Heart left ventricle (tissue), 16 donors: Measurements from ENCODE around the gene RSPRY1. TPM values are rescaled to one million over a fixed set of nuclear protein-coding genes. Genes with fewer than 3 reads are reported as not detected.

Source experiments
- ATAC-seq, 4 donors: fragments of 200-7000 bp; cut with Tn5 transposase; one replicate each; pipeline ENCODE4 v1.9.1; 2020 to 2022; ENCODE audit warnings: moderate library complexity in 4 of 4, mild to moderate bottlenecking in 3 of 4, moderate number of reproducible peaks in 1 of 4
- DNase-seq, 5 donors: peaks; one replicate each; pipeline ENCODE4 v3.0.0-alpha.2; 2020
- H3K27ac ChIP-seq, 12 donors: fragments of 200-600 bp; sonication (generic) in 4 of 12; one replicate each; pipeline versions ENCODE4 v1.5.0 to v1.8.0; 2016 to 2022; ENCODE audit warnings: mild to moderate bottlenecking in 2 of 12
- H3K27me3 ChIP-seq, 9 donors: fragments of 200-600 bp; sonication (generic) in 2 of 9; one replicate each; pipeline versions ENCODE4 v1.5.1 to v1.8.0; 2016 to 2022; ENCODE audit warnings: mild to moderate bottlenecking in 3 of 9
- H3K36me3 ChIP-seq, 9 donors: fragments of 200-600 bp; sonication (generic) in 2 of 9; one replicate each; pipeline versions ENCODE4 v1.5.0 to v1.8.0; 2018 to 2022; ENCODE audit warnings: mild to moderate bottlenecking in 2 of 9
- H3K4me1 ChIP-seq, 12 donors: fragments of 200-600 bp; sonication (generic) in 4 of 12; one replicate each; pipeline versions ENCODE4 v1.5.0 to v1.8.0; 2016 to 2022; ENCODE audit warnings: mild to moderate bottlenecking in 3 of 12
- H3K4me3 ChIP-seq, 12 donors: fragments of 200-600 bp; sonication (generic) in 4 of 12; one replicate each; pipeline versions ENCODE4 v1.5.0 to v1.8.0; 2017 to 2022; ENCODE audit warnings: mild to moderate bottlenecking in 9 of 12, moderate library complexity in 4 of 12
- H3K9me3 ChIP-seq, 12 donors: fragments of 200-600 bp; sonication (generic) in 4 of 12; one replicate each; pipeline versions ENCODE4 v1.5.0 to v1.8.0; 2016 to 2022; ENCODE audit warnings: mild to moderate bottlenecking in 1 of 12
- POLR2A ChIP-seq, 2 donors: fragments of 450-650 bp; IDR thresholded peaks; one replicate each; pipeline ENCODE4 v1.6.1; 2017; ENCODE audit warnings: antibody characterized with exemption in 2 of 2, mild to moderate bottlenecking in 2 of 2, moderate library complexity in 2 of 2
- WGBS, 4 donors: extraction: QIAGEN DNeasy Blood & Tissue Kit in 2 of 4; methylation state at CpG; one replicate each; pipeline versions ENCODE4 v1.1.5 to v1.1.7; 2013 to 2018; 5-methylcytosine and 5-hydroxymethylcytosine counted together
- intact Hi-C, 10 donors: fragments of 100-400 bp; cut with DNase I; formaldehyde crosslinking; loops; one replicate each; pipeline versions ENCODE4 v1.11.1 to v1.14.2; 2022
- polyA plus RNA-seq, 2 donors: library from polyadenylated mRNA; stranded (reverse); fragments of 200-250 nt; gene quantifications; one replicate each; pipeline ENCODE4 v1.2.3, GENCODE V29; 2013
- total RNA-seq, 9 donors: library from RNA; depleted of rRNA in 2 of 9; stranded (reverse); fragments of >200 nt in 2 of 9; fragmentation: NEBNext Ultra II Directional in 3 of 9; extraction: Animal tissue kit (Norgen Biotek cat#: 25700) in 3 of 9; gene quantifications; one replicate each; pipeline versions ENCODE4 v1.1.0 to v1.2.4, GENCODE V29; 2016 to 2023
- TF ChIP-seq, protein P1 (sequence below), 12 donors: fragments of 200-600 bp; sonication (generic) in 4 of 12; IDR thresholded peaks; one replicate each; pipeline versions ENCODE4 v1.5.0 to v1.8.0; 2018 to 2022; ENCODE audit warnings: antibody characterized with exemption in 12 of 12, mild to moderate bottlenecking in 5 of 12
- donor health status: ischemic (EF 13 %, LVEDD 7.1; RV severe dilation, severe dysfunction).
- donor health status: healthy with polysubstance abuse.
- donor health status: DM: no; HTN: yes; CAD: no.
- donor health status: DM: no; HTN: no; CAD: no.
- donor health status: ischemic (EF 25% LVEDD 6.9; RV normal size, moderate dysfunction).
- donor health status: ischemic (EF 25% LVEDD 5.7; RV mildly dilated, moderate dysfunction).
- donor health status: healthy.
- donor health status: DM: yes; HTN: yes; CAD: no.
- donor health status: ischemic (EF 35%, LVEDD 5.7; RV mildly dilated, moderate dysfunction).
- donor health status: nonischemic (EF 11% LVEDD 7.7; RV severe dilation, severe dysfunction).
- donor health status: DM: yes; HTN: yes; CAD: no.
- donor health status: PGD.
- donor health status: ischemic (EF 29% LVEDD 5.4; RV normal size, mild dysfunction).
- donor health status: nonischemic (EF 23%, LVEDD 6.1; RV moderate dilation, normal function).

The RSPRY1 gene
- total and polyA plus RNA-seq, 11 donors: 5.4 to 22.9 (median 17.1) TPM

DNA sequence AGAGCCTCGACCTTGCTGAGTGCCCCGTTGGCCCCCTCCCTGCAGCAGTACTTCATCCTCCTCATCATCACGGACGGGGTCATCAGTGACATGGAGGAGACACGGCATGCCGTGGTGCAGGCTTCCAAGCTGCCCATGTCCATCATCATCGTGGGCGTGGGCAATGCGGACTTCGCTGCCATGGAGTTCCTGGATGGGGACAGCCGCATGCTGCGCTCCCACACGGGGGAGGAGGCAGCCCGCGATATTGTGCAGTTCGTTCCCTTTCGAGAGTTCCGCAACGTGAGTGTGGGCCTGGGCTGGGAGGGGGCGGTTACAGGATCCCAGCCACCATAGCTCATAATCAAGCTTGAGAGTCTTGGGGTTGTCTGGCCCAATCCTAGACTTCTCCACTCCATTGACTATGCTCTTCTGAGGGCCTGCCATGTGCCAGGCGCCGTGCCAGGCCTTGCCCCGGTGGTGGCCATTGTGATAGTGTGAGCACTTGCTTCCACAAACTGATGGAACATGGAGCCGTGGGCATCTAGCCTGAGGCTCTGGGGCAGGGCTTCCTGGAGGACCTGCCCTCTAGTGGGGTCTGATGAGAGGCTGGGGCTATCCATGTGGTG is 40.0 kb upstream of the RSPRY1 start:
- H3K4me1 ChIP-seq: peaks cover 10 to 92% (median 65%) of the 10 kb centered on the region in 12 donors

DNA sequence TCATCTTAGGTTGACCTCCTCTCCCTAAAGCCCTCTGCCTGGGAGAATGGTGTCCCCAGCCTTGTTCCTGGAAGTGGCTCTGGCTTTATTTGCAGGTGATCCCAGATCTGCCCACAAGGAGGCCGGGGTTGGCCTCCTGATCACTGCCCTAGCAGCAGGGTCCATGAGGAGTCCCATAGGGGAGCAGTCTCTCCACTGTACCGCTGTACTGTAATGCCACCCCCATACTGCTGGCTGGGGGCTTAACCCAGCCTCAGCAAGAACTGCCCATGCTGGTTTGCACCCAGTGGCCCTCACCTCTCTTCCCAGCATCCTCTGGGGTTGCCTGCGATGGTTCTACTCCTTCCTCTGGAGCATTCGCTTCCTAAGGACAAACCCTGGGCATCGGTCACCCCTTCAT is 39.4 kb upstream of the RSPRY1 start:
- TF ChIP-seq, protein P1, sequence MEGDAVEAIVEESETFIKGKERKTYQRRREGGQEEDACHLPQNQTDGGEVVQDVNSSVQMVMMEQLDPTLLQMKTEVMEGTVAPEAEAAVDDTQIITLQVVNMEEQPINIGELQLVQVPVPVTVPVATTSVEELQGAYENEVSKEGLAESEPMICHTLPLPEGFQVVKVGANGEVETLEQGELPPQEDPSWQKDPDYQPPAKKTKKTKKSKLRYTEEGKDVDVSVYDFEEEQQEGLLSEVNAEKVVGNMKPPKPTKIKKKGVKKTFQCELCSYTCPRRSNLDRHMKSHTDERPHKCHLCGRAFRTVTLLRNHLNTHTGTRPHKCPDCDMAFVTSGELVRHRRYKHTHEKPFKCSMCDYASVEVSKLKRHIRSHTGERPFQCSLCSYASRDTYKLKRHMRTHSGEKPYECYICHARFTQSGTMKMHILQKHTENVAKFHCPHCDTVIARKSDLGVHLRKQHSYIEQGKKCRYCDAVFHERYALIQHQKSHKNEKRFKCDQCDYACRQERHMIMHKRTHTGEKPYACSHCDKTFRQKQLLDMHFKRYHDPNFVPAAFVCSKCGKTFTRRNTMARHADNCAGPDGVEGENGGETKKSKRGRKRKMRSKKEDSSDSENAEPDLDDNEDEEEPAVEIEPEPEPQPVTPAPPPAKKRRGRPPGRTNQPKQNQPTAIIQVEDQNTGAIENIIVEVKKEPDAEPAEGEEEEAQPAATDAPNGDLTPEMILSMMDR (IDR thresholded peaks at IDR 0.05): peak in 1 of 12 donors; percentile 4
- no peak for TF ChIP-seq POLR2A (IDR thresholded peaks at IDR 0.05)
- ATAC-seq (no peak), DNase-seq (no peak)
- peaks cover 0 to 25% (median under 1%) of the 10 kb centered on the region in 9 donors for H3K36me3 ChIP-seq
- WGBS, 4 donors: 85 to 93% (median 90%) methylated on average over 5 of the region's 5 CpGs
- intact Hi-C loops: loop anchor here in 5 of 10 donors (5.0 to 10.0 kb wide), 3 partner anchors 49 to 54 kb away; partner anchors contain the start of gene CPNE2 (in 4 of the 5)
- peak overlapping the region in 11 of 12 donors; percentile 20 to 89 (median 68) for H3K27ac ChIP-seq
- H3K27me3 ChIP-seq: no peaks in the 10 kb centered on the region
- H3K4me1 ChIP-seq: peaks cover 10 to 89% (median 63%) of the 10 kb centered on the region in 12 donors
- no peak overlapping the region for H3K4me3 ChIP-seq
- no peaks in the 10 kb centered on the region for H3K9me3 ChIP-seq

More for the DNA sequence above, 40.0 kb upstream of the RSPRY1 start:
- TF ChIP-seq POLR2A (IDR thresholded peaks at IDR 0.05): no peak
- TF ChIP-seq, protein P1 (IDR thresholded peaks at IDR 0.05): no peak
- Histone ChIP-seq H3K36me3 (peaks cover 0 to 23% (median 0%) of the 10 kb centered on the region in 9 donors), H3K4me3 (no peak overlapping the region), H3K27ac (peak overlapping the region in 10 of 12 donors; percentile 4 to 89 (median 68)), H3K9me3 (no peaks in the 10 kb centered on the region), H3K27me3 (no peaks in the 10 kb centered on the region)
- WGBS, 4 donors: 76 to 82% (median 80%) methylated on average over 17 to 24 of the region's 24 CpGs
- intact Hi-C loops: loop anchor here in 5 of 10 donors (5.0 to 10.0 kb wide), 3 partner anchors 49 to 54 kb away; partner anchors contain the start of gene CPNE2 (in 4 of the 5)
- ATAC-seq (peak in 1 of 4 donors; percentile 3), DNase-seq (no peak)

DNA sequence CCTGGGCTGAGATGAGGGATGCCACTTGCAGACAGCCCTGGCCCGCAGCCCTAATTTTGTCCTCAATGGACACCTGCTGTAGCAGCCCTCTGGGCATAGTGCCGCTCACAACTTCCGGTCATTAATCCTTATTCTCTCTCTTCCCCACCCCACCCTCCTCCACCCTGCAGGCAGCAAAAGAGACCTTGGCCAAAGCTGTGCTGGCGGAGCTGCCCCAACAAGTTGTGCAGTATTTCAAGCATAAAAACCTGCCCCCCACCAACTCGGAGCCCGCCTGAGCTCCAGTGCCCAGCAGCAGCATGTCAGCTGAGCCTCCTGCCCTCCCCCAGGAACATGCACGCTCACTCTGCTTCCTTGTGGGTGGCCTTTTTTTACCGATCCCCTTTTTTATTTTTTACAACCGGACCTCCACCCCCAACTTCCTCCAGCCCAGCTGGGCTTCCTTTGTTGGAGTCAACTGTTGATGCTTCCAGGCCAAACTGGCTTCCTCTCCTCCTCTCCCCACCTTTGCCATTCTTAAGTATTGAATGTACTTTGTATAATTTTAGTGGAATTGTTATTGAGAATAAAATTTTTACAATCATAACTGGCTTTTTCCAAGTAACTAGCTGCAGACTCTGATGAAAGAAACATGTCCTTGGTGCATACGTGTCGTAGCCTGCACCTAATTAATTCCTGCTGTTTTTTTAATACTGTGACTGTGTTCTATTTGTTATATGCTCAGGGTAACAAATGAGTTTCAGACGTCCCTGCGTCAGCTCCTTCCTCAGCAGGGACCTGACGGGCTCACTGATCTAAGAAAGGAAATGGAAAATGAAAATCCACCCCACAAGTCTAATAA is 38.5 kb upstream of the RSPRY1 start:
- H3K4me3 ChIP-seq: peak overlapping the region in 1 of 12 donors; percentile 6
- DNase-seq (peak in 3 of 5 donors; percentile 43 to 65 (median 47)), ATAC-seq (peak in 3 of 4 donors; percentile 20 to 71 (median 33))
- TF ChIP-seq POLR2A (IDR thresholded peaks at IDR 0.05): no peak
- TF ChIP-seq, protein P1 (IDR thresholded peaks at IDR 0.05): no peak
- no peaks in the 10 kb centered on the region for H3K9me3 ChIP-seq
- 39 to 48% (median 47%) methylated on average over 14 of the region's 14 CpGs for WGBS, 4 donors
- no peaks in the 10 kb centered on the region for H3K27me3 ChIP-seq
- peak overlapping the region in 11 of 12 donors; percentile 27 to 89 (median 68) for H3K27ac ChIP-seq
- intact Hi-C loops: loop anchor here in 5 of 10 donors (5.0 to 10.0 kb wide), 3 partner anchors 50 to 55 kb away; partner anchors contain the start of gene CPNE2 (in 4 of the 5)
- H3K36me3 ChIP-seq: peaks cover 0 to 33% (median 8%) of the 10 kb centered on the region in 9 donors
- peaks cover 10 to 87% (median 58%) of the 10 kb centered on the region in 12 donors for H3K4me1 ChIP-seq
